ENCODE data around the gene CHRNA7.

The CHRNA7 gene

DNA sequence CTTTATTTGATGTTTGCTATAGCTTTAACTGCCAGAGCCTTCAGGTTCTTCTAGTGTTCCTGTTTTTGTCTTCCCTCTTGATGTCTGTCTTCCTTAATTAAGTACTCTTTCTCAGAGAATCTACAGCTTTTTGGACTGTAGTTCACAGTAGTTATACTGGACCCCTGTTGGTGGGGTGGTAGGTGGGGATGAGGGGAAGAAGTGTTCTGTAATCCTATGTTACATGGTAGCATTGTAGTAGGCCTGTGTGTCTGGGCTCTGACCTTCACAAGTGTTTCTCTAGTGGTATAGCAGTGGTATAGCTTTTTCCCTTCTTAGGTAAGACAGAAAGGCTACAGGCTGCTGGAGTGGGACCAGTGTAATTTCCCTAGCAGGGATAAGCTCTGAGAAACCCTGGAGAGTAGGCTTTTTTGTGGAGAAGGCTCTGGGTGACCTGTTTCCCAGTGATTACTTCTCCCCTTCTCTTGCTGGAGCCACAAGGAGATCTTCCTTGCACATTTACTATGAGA, 59.6 kb downstream of the CHRNA7 start:
- no peak for DNase-seq

DNA sequence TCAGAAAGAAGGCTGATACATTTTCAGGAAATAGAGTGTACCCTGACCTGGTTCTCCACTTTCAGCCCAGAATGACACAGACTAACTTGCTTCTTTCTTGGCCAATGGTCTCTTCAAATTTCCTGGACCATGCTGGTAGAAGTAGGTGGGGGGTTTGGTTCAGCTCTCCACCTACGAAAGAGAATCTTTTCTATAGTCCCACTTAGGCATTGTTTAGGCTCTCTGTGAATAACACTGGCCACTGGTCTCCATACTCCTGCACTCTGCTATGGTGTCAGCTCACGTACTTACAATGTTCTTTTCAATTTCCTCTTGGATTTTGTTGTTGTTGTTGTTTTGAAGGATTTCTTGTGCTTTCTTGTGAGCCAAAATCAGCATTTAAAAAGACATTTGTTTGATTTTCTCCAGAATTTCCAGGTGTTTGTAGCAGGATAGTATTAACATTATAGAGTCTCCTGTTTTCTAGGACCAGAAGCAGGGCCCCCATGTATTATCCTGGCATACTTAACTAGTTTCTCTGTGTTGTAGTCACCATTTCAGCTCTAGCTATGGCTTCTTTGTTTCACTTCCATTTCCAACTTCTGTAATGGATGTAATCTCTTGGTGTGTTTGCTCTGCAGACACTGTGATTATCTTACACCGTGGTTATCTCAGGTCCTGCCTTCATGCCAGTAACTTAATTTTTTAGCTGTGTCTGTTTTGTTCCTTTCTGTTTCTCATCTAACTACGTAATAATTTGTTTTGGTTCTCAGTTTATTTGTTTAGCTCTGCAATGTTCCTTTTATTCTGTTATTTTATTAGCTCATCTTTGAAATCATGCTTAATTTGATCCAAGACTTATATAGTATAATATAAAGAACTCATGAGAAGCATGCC, 61.4 kb downstream of the CHRNA7 start:
- DNase-seq = no peak

DNA sequence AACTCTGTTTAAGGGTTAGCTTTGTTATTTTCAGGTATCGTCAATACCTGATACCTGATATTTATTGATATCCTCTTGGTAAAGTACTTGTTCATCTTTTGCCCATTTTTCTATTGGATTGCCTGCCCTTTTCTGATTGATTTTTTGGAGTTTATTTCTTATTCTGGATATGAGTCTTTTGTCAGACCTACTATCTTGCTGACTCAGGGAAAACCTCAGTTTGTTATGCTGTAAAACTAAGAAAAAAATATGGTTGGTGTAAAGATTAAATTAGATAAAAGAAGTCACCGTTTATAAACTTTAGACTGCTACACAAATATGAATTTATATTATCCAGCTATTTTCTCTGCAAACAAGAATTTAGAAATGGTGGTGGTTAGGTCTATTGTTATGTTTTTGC, 65.9 kb downstream of the CHRNA7 start:
- no peak for DNase-seq

DNA sequence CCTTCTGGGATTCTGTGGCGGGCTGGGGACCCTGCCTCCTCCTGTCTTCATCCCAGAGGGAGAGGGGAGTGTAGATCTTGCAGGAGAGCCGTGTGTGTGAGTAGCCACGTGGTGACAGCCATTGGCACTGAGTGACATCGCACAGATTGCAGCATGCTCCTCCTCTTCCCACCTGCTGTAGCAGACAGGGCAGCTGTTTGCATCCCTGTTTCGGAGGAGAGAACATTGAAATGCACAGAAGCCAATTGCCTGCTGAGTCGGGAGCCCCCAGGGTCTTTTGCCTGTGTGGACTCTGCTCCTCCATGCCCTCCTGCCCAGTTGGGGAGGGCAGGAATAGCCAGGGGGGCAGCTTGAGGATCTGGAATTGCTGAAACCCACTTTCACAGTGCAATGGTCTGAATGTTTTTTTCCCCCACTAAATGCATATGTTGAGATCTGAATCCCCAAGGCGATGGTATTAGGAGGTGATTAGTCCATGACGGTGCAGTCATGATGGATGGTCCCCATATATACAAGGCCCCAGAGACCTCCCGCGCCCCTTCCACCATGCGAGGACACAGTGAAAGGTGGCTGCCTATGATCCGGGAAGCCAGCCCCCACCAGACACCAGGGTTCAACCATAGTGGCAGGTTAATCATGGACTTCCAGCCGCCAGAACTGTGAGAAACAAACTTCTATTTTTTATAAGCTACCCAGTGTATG, 66.8 kb downstream of the CHRNA7 start:
- DNase-seq = no peak

DNA sequence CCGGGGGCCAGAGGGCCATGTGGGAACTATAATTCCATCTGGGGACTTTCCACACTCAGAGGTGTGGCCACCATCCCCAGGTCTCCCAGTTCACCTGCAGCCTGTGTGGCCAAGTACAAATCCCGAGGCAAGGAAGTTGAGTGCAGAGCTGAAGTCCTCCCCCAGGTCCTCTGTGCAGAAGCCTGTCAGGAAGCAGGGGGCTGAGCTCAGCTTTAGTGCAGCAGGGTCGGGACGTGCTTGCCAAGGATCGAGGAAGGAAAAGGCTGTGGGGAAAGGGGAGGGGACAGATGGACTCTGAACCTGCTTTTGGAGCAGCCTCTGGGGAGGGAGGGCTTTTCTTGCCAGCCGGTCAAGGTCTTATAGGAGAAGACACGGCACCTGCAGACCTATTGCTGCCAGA, 67.7 kb downstream of the CHRNA7 start:
- DNase-seq = no peak

DNA sequence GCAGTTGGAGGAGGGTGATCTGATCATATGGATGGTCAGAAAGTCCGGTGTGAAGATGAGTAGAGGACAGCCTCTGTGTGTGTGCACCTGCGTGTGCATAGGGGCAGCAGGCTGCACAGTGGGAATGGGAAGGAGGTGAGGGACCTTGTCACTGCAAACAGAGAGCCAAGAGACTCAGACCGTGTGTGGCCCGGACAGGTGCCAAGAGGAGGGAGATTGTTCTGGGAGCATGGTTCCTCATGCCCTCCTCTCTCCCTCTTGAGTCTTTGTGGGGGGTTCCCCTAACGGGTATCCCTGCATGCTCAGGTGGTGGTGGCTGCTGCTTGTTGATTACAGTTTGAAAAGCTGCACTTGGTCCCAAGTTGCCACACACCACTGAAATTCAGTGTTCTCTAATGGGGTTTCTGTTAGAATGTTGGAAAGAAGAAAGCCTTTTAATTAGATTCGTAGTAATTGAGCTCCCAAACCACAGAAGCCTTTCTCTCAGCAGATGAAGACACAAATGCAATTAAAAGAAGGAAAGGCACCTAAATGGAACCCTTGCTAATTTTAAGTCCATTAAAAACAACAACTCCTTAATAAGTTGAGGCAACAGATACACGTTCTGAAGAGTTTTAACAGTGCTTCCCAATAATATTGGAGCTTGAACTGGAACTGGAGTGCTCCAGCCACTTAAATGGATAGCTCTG, 68.9 kb downstream of the CHRNA7 start:
- DNase-seq = no peak

DNA sequence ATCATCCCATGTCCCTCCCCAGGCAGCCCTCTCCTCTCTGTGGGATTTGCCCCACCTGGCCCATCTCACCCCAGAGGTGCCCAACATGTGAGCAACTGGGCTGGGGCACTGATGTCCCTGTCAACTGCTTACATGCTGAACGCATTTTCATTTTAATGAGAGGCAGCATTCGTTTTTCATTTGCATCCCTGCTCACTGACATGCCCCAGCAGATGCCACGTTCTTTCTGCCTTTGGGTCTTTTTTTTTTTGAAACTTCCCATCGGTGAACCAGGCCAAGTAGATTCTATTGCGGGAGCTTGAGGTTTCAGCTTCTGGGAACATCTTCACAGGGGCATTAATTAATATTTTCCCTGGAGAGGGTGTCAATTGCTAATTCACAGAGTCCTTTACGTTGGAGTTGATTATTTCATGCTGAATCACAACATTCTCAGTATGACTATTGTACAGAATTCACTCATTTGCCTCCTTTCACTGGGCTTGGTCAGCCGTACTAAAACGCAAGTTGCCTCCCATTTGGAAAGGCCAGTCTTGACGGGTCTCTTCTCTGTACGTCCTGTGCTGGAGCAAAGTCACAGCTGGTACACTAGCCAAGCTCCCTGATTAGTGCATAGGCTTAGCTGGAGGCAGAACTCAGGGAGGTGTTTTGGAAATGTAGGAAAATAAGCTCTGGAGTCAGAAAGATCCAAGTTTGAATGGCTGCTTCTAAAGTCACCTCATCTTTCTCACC, 69.8 kb downstream of the CHRNA7 start:
- no peak for DNase-seq

DNA sequence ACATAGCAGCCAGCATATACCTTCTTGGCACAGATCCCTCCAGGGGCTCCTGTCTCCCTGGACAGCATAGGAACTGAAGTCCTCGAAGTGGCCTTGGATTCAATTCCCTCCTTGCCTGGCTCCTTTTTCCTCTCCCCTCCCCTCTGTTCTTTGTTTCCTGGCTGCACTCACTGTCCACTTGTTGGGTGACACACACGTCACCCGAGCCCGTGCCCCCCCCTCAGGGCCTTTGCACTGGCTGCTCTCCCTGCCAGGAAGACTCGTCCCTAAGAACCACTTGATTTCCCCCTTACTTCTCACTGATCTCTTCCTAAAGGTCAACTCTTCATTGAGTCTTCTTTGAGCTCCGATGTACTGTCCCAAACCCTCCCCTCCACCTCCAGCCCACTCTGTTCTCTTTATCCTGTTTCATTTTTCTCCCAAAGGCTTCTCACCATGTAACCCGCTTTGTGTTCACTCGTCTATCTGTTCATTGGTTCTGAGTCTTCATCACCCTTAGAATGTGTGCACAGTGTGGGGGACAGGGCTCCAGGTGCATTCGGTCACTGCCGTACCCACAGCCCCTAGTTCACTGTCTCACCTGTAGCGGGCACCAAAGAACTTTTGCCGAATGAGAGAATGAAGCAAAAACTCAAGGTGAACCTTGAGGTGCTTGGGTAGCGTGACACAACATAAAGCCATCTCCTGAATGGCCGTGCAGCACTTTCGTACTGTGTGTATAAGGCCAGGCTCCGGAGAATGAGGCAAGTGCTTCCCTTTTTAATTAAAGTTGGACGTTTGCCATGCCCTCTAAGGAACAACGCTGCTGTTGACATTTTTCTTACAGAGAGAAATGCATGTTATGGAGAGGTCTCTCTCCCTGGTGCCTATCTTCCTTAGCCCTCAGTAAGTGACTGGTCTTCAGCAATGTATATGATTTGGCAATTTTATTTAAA, 74.0 kb downstream of the CHRNA7 start:
- no peak for DNase-seq

DNA sequence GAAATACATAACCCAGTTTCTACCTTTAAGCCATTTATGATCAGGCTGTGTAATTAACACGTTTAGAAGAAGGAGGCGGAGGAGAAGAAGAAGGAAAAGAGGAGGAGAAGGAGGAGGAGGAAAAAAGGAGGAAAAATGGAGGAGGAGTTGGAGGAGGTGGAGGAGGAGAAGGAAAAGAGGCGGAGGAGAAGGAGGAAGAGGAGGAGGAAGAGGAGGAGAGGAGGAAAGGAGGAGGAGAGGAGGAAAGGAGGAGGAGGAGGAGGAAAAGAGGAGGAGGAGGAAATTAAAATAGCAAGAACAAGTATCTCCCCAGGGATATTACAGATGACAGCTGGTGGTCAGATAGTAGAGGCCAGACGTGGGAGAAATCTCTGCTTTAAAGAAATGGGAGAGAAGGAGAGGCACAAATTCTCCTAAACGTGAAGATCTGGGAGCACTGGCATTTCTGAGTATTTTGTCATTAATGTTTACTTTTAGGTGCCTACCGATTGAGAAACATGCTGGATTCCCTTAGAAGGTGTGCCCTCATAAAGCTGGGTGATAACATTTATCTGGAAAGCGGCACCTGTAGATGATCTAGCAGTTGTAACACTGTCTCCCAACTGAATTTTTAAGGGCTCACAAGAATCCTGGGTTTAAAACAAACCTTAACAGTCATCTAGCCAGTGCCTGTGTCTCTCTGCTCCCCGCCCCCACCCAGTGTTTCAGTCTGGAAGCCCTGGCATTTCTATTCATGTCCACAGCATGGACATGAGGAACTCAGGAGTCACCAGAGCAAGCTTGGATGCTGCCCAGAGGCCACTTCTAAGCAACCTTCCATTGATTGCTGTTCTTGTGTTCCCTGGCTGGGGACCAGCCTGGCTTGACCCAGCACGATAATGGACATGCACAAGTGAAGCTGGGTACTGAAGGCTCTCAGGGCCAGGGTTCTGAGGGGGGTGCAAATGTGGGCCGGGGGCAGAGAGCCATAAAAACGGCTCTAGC, 75.2 kb downstream of the CHRNA7 start:
- no peak for DNase-seq

DNA sequence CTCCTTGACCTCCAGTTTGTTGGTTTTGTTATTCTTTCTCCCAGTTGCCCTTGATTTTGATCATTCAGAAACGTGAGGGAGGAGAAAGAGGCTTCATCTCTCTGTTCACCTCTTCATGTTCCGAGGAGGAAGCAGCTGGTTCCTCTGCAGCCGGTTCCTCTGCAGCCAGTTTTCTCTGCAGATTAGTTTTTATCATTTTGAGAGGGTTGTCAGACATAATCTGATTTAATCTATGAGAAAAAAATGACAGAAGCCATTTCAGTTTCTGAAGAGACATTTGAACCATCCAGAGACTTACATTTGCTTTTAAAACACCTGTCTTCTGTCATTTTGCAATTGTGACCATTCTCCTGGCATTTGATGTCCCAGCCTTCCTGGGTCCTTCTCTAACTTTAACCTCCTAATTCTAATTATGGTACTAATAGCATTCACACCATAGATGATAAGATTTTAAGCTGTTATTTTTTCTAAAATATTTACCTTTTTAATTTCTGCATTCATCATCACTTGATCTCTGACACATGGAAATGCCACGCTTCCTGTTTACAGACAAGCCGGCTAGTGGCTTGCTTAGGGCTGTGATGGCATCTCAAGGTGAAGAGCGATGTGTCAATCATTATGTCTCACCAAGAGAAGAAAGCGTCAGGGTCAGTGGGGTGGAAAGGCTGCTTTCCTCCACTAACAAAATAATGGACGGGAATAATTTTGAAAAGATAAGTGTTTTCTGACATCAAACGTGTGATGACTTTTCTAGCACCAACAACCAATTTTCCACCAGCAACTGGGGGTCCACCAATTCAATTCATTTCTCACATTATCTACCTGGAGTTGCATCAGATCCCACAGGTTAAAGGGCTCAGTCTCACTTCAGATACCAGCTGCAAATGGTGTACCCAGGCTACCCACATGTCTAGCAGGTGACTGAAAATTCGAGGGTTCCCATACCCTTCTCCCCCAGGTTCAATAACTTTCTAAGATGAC, 76.4 kb downstream of the CHRNA7 start:
- DNase-seq = no peak

DNA sequence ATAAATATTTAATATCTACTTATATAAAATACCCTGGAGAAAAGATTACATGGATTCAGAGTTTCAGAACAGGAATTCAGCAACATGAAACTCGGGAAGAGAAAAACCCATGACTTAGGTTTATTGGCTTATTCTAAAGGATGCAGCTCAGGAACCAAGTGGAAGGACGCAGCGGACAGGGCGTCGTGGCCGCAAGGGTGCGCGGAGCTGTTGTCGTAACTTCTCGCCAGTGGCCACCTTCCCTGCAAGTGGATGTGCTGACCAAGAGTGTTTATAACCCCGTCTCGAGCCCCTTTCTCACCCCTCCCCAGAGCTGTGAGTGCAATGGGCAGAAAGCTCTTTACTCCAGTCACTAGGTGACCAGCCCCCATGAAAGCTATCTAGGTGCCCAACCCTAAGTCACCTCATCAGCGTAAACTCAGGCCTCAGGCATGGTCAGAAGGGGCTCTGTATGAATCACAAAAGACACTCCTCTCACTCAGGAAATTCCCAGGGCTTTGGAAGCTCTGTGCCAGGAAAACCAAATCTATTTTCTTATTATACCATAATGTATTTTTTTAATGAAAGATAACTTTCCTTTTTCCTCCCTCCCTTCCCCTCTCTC, 77.3 kb downstream of the CHRNA7 start:
- DNase-seq = no peak

DNA sequence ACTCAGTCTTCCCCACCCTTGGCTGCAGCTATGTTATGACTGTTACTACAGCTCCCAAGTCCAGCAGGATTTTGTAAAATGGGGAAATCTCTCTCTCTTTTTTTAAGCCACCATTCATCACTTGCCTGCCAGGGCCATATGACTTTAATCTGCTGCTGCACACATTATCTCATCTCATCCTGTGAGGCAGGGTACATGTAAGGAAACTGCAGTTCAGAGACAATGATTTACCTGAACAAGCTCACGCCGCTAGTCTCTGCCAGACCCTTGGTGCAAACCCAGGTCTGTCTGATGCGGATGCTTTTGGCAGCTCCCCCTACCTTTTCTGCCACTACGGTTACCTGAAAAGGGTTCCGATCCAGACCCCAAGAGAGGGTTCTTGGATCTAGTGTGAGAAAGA, 78.3 kb downstream of the CHRNA7 start:
- DNase-seq = no peak

DNA sequence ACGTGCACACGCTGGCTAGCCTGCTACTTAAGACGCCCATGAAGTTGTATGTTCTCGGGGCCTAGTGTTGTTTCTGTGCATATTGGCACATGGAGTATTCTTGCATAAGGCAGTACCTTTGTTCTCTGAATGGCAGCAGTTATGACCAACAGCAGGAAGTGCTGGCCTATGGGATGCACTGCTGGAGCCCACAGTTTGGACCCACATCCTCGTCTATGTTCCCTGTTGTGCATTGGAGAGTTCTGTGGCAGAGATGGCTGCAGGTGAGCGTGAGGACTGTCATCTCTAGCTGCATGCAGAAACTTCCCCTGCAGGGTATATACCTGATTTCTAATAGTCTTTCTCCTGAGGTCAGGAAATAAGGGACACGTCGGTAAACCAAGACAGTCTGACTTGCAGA, 81.8 kb downstream of the CHRNA7 start:
- DNase-seq = no peak

DNA sequence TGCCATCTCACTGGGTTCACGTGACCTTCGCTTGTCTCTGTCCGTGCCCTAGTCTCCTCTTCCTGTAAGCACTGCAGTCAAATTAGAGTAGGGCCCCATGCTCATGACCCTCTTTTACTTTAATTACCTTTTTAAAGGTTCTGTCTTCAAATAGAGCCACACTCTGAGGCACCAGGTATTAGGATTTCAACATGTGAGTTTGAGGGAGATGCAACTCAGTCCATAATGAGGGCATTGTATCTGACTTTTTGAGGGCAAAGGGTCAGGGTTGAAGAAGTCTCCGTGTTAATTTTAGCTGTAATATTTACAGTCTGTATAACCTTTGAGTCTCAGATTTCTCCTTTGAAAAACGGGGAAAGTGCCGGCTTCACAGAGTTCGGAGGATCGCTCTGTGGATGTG, 82.9 kb downstream of the CHRNA7 start:
- no peak for DNase-seq

DNA sequence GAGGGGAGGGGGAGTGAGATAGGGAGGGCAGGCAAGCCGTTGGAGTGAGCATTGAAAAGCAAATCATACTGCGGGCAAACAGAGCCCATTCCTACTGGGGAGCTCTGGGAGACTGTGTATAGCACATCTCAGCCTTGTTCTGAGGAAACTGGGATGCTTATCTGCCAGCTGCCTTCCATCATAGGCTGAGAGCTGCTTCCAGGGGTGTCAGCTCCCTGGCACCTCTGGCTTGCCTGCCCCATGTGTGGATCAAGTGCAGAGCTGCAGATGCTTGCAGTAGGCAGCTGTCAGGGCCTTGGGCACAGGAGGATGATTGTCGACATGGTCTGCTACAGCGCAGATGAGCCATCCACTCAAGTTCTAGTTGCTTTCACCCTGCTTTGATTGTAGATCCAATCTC, 86.8 kb downstream of the CHRNA7 start:
- DNase-seq = no peak

DNA sequence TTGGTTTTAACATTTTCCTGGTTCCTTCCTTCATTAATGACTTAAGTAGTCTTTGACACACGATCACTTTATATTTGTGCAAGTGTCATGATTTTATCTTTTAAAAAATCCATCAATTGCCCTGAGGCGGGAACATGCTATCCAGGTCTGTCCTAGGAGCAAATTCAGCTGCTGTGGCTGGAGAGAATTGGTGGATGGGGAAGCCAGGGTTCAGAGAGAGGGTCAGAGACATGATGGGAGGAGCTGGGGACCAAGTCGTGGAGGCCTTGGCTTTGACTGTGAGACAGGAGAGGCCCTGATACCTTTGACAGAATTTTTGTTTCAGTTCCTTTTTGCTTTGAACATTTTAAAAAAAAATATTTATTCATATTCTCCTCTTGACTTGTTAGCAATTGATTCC, 89.0 kb downstream of the CHRNA7 start:
- no peak for DNase-seq

DNA sequence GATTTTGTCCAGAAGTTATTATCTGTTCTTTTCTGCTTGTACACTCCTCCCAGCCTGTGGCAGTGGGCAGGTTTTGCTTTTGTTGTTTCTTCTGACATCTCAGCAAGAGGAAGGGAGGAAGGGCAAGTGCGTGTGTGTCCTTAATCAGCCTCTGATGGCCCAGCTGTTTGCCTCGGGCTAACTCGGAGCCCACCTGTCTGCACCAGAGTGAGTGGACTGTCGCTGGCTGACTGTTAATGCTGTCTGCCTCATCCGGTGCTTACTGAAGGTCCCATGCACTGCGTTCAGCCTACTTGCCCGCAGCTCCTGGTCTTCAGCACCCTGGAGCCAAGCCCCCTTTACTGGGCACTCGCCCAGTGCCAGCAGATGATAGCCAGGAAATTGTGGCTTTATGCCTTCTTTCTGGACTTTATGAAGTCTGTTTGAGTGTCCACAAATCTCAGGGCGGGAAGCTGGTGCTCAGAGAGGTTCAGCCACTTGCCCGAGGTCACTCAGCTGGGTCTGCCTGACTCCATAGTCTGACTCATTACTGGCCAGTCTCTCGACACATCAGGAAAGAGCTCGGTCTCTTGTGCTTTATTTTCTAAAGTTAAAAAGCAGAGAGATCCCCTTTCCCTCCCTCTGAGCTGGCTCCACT, 89.5 kb downstream of the CHRNA7 start:
- DNase-seq = no peak

Measured in midbrain (tissue), 1 donor.